ENCODE measurements around the gene PKNOX2.

The PKNOX2 gene

GRCh38 chr11:125401746-125402145, 237.2 kb downstream of the PKNOX2 start:
- no peak for DNase-seq (ENCODE audit: low read depth in 2 of 2, low spot score in 1 of 2)

GRCh38 chr11:125402435-125402834, 237.9 kb downstream of the PKNOX2 start:
- no peak for DNase-seq (ENCODE audit: low read depth in 2 of 2, low spot score in 1 of 2)

- DNase-seq (ENCODE audit: low read depth in 2 of 2, low spot score in 1 of 2), result no peak
These were observed 239.7 kb downstream of the PKNOX2 start for GRCh38 chr11:125404157-125404810.

- peak; percentile 29 to 42 for DNase-seq (ENCODE audit: low read depth in 2 of 2, low spot score in 1 of 2)
These were observed 240.6 kb downstream of the PKNOX2 start for GRCh38 chr11:125404811-125405790.

DNA sequence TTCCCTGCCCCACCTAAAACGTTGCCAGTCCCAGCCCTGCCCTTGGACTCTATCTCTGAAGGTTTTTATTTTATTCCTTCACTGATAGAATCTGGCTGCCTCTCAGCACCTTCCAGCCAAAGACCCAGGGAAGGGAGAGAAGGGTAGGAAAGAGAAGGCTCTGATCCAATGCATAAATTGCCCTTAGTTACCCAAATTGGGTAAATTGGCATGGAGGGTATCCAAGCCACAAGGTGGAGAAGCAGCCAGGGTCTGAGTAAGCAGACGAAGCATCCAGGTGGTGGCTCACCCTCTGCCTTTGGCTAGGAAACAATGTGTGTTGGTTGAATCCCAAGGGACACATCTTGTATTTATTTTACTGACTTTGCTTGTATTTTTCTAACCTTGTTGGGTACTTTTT, 242.5 kb downstream of the PKNOX2 start:
- DNase-seq (ENCODE audit: low read depth in 2 of 2, low spot score in 1 of 2), result no peak

- DNase-seq (ENCODE audit: low read depth in 2 of 2, low spot score in 1 of 2), result no peak
These were observed 243.8 kb downstream of the PKNOX2 start for GRCh38 chr11:125408311-125408711.

GRCh38 chr11:125410091-125410490, 245.5 kb downstream of the PKNOX2 start:
- DNase-seq (ENCODE audit: low read depth in 2 of 2, low spot score in 1 of 2), result no peak

DNA sequence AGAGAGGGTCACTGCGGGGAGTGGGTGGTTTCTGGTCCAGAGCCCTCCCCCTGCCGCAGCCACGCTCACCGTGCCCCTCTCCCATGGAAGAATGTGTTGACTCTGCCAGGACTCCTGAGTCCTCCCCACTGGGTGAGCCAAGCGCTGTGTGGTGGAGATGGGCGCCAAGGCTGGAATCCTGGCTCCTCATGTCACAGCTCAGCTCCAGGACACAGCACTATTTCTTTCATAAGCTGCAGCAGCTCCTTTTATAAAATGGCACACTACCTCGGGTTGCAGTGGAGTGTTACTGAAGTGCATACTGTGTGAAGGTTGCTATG, 247.6 kb downstream of the PKNOX2 start:
- DNase-seq (ENCODE audit: low read depth in 2 of 2, low spot score in 1 of 2), result no peak

DNA sequence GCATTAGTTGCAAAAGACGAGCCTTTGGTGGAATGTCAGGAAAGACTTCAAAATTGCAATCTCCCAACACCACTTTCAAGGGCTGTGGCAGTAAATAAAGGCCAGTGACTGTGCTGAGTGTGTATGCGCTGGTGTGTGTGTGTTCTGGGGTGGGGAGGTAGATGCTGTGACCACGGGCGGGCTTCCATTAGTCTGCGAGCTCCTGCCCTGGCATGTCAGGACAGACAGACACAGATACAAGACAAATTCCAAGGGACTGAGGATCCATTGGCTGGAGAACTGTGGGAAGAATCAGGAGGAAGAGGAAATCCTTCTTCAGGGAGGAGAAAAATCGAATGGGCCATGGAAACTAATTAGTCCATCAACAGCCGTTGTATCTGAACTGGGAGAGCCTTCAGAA, 248.0 kb downstream of the PKNOX2 start:
- no peak for DNase-seq (ENCODE audit: low read depth in 2 of 2, low spot score in 1 of 2)

DNA sequence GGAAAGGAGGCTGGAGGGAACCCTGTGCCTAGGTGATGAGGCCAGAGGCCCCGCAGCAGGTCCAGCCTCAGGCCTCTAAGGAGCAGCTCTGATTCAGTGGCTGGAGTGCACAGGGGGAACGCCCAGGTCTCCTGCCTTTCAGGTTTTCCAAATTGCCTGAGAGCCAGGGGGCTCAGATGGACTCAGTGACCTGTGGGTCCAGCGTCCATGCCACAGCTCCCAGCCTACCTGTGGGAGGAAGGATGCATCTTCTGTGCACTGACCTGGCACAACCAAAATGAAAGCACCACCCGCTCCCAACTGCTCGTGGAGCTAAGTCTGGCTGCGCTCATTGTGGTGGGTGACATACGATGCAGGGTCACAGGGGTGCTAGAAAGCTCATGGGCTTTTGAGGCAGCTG, 248.7 kb downstream of the PKNOX2 start:
- DNase-seq (ENCODE audit: low read depth in 2 of 2, low spot score in 1 of 2), result no peak

DNA sequence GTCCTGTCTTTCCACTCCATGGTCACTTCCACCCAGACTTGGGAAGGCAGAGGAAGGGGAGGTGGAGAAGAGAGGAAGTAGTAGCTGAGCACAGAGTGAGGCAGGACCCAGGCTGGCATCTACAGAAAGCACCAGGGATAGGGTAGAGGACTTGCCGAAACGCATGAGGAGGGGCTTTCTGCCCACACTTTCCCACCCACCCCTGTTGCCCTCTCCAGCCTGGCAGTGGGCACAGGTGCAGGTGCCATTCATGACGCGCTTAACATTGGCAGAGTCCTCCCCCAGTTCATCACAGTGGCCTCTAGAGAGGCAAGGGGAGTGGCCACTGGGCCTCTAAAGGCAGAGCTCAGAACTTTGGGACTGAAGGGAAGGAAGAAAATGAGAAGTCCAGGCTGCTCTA, 249.6 kb downstream of the PKNOX2 start:
- no peak for DNase-seq (ENCODE audit: low read depth in 2 of 2, low spot score in 1 of 2)

GRCh38 chr11:125416981-125417935, 252.7 kb downstream of the PKNOX2 start:
- DNase-seq (ENCODE audit: low read depth in 2 of 2, low spot score in 1 of 2), result no peak

- no peak for DNase-seq (ENCODE audit: low read depth in 2 of 2, low spot score in 1 of 2)
These were observed 253.8 kb downstream of the PKNOX2 start for GRCh38 chr11:125418396-125418795.

DNA sequence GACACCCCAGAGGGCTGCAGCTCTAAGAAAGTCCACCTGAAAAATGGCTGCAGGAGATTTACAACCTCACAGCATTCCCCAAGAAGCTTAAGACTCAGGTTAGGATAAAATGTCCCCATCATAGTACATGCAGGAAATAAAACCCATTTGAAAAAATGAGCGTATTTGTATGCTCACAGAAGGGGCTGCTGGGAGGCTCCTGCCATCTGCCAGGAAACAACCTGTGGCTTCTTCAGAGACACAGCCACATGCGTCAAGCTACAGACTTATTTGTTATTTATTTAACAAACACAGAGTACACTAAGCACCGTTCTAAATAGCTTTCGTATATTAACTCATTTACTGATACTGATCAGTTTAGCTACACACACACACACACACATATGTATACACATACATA, 258.1 kb downstream of the PKNOX2 start:
- no peak for DNase-seq (ENCODE audit: low read depth in 2 of 2, low spot score in 1 of 2)

GRCh38 chr11:125423247-125423849, 258.8 kb downstream of the PKNOX2 start:
- DNase-seq (ENCODE audit: low read depth in 2 of 2, low spot score in 1 of 2), result no peak

DNA sequence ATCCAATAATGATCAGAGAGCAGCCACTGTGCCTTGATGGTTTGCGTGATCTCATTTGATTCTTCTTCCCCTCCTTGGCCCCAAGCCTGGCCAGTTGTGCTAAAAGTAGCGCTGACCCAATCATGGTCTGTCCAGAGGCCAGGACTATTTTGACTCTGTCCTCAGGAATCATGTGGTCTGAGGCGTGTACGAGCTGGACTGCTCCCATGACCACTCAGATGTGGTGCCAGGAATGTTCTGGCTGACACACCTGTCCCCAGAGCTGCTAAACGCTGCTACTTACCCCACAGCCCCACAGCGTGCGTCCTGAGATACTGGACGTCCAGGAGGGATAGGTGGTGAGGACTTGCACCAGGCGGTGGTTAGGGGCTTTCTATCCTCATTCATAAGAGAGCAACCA, 261.1 kb downstream of the PKNOX2 start:
- DNase-seq (ENCODE audit: low read depth in 2 of 2, low spot score in 1 of 2), result no peak

- no peak for DNase-seq (ENCODE audit: low read depth in 2 of 2, low spot score in 1 of 2)
These were observed 262.4 kb downstream of the PKNOX2 start for GRCh38 chr11:125426818-125427528.

DNA sequence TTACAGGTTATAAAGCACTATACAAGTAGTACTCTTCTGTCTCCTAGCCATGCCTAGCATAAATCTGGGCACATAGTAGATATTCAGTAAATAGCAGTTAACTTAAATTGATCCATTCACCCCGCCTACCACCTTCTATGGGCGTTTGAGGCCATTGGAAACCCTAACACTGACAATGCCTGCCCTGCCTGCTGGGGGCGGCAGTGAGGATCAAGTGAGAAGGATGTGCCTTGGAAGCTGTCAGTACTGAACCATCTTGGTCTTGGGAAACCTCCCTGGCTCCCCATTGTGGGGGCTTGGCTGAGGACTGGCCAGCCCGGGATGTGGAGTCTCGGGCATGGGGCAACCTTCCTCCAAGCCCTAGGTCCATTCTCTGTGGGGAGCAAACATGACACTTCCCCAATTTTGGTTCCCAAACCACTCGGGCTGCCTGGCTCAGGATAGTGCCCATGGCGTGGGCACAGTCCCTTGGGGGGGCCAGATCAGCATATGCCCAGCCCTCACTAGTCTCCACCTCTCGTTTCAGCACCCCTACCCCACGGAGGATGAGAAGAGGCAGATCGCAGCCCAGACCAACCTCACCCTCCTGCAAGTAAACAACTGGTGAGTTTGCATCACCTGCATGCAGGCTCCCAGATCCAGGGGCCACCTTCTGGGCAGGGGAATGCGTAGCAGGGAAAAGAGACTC, 264.1 kb downstream of the PKNOX2 start:
- DNase-seq (ENCODE audit: low read depth in 2 of 2, low spot score in 1 of 2), result no peak

- DNase-seq (ENCODE audit: low read depth in 2 of 2, low spot score in 1 of 2), result peak; percentile 6 to 10
These were observed 264.7 kb downstream of the PKNOX2 start for GRCh38 chr11:125429174-125429707.

Measured in stimulated activated CD8-positive, alpha-beta memory T cell treated with anti-CD3 and anti-CD28 coated beads, Interleukin-4, amount 100 ng/mL, for 4 hours (primary cell).